Thyroid gland (tissue), 4 donors: Measurements from ENCODE around the gene KCNK13.

Experiments
- POLR2A ChIP-seq, 2 donors: fragments of 450-650 bp; IDR thresholded peaks; one replicate each; pipeline ENCODE4 v1.6.1; 2017; ENCODE audit warnings: antibody characterized with exemption in 2 of 2, mild to moderate bottlenecking in 2 of 2, moderate library complexity in 1 of 2
- TF ChIP-seq, protein P1 (sequence below), 6 experiments: fragments of 200-600 bp in 3 of 6; fragments of 450-650 bp in 3 of 6; sonication (generic) in 3 of 6; IDR thresholded peaks; one replicate each; pipeline ENCODE4 v1.5.1; 2016 to 2019; ENCODE audit warnings: antibody characterized with exemption in 6 of 6, mild to moderate bottlenecking in 2 of 6, inconsistent platforms in 1 of 6, moderate library complexity in 1 of 6

DNA sequence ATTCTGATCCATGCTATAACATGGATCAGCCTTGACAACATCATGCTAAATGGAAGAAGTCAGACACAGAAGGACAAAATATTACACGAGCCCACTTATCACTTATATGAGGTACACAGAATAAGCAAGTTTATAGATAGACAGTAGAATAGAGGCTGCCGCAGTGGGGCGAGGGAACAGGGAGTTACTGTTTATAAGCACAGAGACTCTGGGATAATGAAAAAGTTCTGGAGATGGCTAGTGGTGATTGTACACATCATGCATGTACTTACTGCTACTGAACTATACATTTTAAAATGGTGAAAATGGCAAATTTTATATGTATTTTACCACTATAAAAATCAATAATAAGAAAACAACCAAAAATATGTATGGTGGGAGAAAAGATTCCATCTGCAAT, 99.3 kb downstream of the KCNK13 start:
- TF ChIP-seq POLR2A (IDR thresholded peaks at IDR 0.05): no peak
- TF ChIP-seq, protein P1, sequence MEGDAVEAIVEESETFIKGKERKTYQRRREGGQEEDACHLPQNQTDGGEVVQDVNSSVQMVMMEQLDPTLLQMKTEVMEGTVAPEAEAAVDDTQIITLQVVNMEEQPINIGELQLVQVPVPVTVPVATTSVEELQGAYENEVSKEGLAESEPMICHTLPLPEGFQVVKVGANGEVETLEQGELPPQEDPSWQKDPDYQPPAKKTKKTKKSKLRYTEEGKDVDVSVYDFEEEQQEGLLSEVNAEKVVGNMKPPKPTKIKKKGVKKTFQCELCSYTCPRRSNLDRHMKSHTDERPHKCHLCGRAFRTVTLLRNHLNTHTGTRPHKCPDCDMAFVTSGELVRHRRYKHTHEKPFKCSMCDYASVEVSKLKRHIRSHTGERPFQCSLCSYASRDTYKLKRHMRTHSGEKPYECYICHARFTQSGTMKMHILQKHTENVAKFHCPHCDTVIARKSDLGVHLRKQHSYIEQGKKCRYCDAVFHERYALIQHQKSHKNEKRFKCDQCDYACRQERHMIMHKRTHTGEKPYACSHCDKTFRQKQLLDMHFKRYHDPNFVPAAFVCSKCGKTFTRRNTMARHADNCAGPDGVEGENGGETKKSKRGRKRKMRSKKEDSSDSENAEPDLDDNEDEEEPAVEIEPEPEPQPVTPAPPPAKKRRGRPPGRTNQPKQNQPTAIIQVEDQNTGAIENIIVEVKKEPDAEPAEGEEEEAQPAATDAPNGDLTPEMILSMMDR (IDR thresholded peaks at IDR 0.05): no peak
